Measurements from ENCODE around the gene IFFO2.

GRCh38 chr1:18891426-18891780 lies 65.1 kb downstream of the IFFO2 start:
- TF ChIP-seq CTCF (conservative IDR thresholded peaks at IDR 0.05 in 1 of 2, IDR thresholded peaks at IDR 0.05 in 1 of 2; ENCODE audit: low read depth in 1 of 2, low read length in 2 of 2) (no peak), EZH2 (IDR thresholded peaks at IDR 0.05; ENCODE audit: low read length, missing control alignments) (no peak)
